GM12801 (cell line): ENCODE results near the gene PMPCA.

Source experiments
- TF ChIP-seq, protein P1 (sequence below): IDR thresholded peaks from one replicate; pipeline ENCODE4 v1.5.1; 2011; ENCODE audit warnings: control low read depth; ENCODE audit not compliant: insufficient read length; ENCODE audit errors: extremely low read depth

The PMPCA gene

DNA sequence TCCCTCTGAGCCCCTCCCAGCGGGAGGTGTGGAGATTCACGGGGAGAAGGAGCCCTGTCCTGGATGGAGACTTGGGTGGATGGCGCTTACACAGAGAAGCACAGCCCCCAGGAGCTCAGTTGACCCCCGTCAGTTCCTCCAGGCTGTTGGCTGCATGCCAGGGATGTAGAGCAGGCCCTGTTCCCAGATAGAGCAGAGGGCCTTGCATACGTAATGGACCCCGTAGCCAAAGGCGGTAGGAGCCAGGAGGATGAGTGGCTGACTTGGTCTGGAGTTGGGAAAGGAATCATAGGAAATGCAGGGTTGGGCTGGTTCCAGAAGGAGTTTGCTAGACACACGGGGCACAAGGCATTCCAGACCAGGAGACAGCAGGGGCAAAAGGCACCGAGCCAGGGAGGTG, 2.5 kb downstream of the PMPCA start:
- TF ChIP-seq, protein P1, sequence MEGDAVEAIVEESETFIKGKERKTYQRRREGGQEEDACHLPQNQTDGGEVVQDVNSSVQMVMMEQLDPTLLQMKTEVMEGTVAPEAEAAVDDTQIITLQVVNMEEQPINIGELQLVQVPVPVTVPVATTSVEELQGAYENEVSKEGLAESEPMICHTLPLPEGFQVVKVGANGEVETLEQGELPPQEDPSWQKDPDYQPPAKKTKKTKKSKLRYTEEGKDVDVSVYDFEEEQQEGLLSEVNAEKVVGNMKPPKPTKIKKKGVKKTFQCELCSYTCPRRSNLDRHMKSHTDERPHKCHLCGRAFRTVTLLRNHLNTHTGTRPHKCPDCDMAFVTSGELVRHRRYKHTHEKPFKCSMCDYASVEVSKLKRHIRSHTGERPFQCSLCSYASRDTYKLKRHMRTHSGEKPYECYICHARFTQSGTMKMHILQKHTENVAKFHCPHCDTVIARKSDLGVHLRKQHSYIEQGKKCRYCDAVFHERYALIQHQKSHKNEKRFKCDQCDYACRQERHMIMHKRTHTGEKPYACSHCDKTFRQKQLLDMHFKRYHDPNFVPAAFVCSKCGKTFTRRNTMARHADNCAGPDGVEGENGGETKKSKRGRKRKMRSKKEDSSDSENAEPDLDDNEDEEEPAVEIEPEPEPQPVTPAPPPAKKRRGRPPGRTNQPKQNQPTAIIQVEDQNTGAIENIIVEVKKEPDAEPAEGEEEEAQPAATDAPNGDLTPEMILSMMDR: no peak

DNA sequence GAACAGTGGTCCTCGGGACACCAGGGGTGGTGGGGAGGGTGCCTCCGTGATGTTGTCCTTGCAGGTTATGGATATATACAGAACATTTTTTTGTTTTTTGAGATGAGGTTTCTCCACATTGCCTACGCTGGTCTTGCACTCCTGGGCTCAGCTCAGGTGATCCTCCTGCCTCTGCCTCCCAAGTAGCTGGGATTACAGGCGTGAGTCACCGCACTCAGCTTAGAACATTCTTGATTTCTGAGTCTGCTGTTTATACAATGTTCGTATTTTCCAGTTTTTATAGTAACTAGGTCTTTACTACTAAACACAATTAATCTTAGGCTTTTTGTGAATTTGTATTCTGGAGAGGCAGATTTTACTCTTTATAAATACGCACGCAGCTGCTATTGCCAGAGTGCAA, 6.0 kb downstream of the PMPCA start:
- TF ChIP-seq, protein P1: no peak

DNA sequence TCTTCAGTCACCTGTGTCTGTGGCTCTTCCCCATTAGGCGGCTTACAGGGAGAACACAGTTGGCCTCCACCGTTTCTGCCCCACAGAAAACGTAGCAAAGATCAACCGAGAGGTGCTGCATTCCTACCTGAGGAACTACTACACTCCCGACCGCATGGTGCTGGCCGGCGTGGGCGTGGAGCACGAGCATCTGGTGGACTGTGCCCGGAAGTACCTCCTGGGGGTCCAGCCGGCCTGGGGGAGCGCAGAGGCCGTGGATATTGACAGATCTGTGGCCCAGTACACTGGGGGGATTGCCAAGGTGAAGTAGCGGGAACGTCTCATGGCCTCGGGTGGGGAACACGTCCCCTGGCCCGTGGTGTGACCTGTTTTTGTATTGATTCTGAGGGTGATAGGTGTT, 6.5 kb downstream of the PMPCA start:
- TF ChIP-seq, protein P1: no peak

DNA sequence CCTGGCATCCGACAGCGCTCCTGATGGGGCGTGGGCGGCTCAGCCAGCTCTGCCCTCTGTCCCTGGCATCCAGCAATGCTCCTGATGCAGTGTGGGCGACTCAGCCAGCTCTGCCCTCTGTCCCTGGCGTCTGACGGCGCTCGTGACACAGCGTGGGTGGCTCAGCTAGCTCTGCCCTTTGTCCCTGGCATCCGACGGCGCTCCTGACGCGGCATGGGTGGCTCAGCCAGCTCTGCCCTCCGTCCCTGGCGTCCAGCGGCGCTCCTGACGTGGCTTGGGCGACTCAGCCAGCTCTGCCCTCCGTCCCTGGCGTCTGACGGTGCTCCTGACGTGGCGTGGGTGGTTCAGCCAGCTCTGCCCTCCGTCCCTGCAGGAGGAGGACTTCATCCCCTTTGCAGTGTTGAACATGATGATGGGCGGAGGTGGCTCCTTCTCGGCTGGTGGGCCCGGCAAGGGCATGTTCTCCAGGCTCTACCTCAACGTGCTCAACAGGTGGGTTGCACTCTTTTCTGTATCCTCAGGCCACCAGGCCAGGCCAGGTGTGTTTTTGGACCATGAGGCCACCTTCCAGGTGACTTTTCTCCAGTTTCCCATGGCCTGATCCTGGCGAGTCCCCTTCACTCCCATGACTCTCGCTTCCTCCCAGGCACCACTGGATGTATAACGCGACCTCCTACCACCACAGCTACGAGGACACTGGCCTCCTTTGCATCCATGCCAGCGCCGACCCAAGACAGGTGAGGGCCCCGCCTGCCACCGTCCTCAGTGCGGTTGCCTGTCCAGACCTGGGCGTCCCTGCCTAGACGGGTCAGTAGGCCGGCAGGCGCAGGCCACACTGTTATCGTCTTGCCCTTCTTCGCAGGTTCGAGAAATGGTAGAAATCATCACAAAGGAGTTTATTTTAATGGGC, 8.0 kb downstream of the PMPCA start:
- TF ChIP-seq, protein P1: no peak

DNA sequence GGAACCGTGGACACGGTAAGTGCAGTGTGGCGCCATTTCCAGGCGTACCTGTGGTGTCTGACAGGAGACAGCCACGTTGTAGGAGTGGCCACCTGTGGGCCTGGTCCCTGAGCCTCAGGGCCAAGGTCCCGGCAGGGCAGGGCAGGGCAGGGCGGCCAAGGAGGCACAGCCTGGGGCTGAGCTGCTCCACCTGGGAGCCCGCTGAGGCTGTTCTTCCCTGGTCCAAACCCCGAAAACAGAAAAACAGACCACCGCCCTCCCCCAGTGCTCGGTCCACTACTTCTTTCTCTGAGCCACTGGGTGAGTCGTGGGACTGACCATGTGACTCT, 8.6 kb downstream of the PMPCA start:
- TF ChIP-seq, protein P1: no peak

DNA sequence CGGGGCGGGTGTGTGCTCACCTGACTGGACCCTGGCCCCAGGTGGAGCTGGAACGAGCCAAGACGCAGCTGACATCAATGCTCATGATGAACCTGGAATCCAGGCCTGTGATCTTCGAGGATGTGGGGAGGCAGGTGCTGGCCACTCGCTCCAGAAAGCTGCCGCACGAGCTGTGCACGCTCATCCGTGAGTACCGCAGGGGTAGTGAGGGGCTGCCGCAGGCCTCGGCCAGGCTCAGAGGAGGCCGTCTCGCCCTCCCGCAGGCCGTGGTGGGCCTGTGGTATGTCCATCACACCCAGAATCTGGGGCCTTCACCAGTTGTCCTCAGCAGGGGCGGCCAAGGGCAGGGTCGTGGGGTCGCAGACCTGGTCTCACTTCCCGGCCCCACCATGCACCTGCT, 11.3 kb downstream of the PMPCA start:
- TF ChIP-seq, protein P1: no peak

DNA sequence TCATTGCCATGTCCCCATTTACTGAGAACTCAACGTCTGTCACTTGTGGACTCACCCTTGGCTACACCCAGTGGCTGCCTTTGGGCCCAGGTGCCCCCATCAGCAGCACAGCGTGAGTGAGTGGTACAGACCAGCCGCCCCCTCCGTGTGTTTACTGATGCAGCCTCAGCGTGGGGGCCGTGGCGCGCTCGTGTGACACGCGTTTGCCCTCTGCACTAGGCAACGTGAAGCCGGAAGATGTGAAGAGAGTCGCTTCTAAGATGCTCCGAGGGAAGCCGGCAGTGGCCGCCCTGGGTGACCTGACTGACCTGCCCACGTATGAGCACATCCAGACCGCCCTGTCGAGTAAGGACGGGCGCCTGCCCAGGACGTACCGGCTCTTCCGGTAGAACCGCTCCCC, 12.4 kb downstream of the PMPCA start:
- TF ChIP-seq, protein P1: no peak
